Stomach smooth muscle (tissue), 2 donors: ENCODE data around the gene NSL1.
"Not testable (repeated sequence)": the region's sequence is repeated elsewhere in the genome, so short reads cannot be mapped to it uniquely, and the experiment has no call there.

Experiments
- H3K27ac ChIP-seq: one replicate; pipeline ENCODE4 v1.7.0; 2013; ENCODE audit warnings: mild to moderate bottlenecking, low read length, inconsistent platforms
- H3K27me3 ChIP-seq, 2 donors: one replicate each; pipeline ENCODE4 v1.7.0; 2013; ENCODE audit warnings: low read length in 2 of 2; ENCODE audit not compliant: insufficient read depth in 2 of 2, control insufficient read depth in 1 of 2
- H3K36me3 ChIP-seq, 2 donors: one replicate each; pipeline ENCODE4 v1.7.0; 2013; ENCODE audit warnings: low read length in 2 of 2; ENCODE audit not compliant: control insufficient read depth in 2 of 2, insufficient read depth in 2 of 2
- H3K4me1 ChIP-seq: one replicate; pipeline ENCODE4 v1.7.0; 2013; ENCODE audit warnings: low read length; ENCODE audit not compliant: control insufficient read depth, insufficient read depth
- H3K4me3 ChIP-seq, 2 donors: one replicate each; pipeline ENCODE4 v1.7.0; 2013; ENCODE audit warnings: low read length in 2 of 2
- H3K9ac ChIP-seq, 2 donors: one replicate each; pipeline ENCODE4 v1.7.0; 2013; ENCODE audit warnings: low read length in 2 of 2, mild to moderate bottlenecking in 1 of 2
- H3K9me3 ChIP-seq, 2 donors: one replicate each; pipeline ENCODE4 v1.7.0; 2013; ENCODE audit warnings: low read length in 2 of 2; ENCODE audit not compliant: control insufficient read depth in 2 of 2
- donor health status: healthy.
- donor health status: Pancreatic carcinoma.

Gene NSL1

GRCh38 chr1:212782422-212783154, 9.0 kb downstream of the NSL1 start:
- H3K36me3 ChIP-seq = peaks cover 10 to 24% of the 10 kb centered on the region in 2 donors
- H3K4me1 ChIP-seq = no peaks in the 10 kb centered on the region
- no peak overlapping the region for H3K27ac ChIP-seq
- H3K9ac ChIP-seq = no peak overlapping the region
- H3K4me3 ChIP-seq = no peak overlapping the region
- H3K9me3 ChIP-seq = no peaks in the 10 kb centered on the region
- no peaks in the 10 kb centered on the region for H3K27me3 ChIP-seq

DNA sequence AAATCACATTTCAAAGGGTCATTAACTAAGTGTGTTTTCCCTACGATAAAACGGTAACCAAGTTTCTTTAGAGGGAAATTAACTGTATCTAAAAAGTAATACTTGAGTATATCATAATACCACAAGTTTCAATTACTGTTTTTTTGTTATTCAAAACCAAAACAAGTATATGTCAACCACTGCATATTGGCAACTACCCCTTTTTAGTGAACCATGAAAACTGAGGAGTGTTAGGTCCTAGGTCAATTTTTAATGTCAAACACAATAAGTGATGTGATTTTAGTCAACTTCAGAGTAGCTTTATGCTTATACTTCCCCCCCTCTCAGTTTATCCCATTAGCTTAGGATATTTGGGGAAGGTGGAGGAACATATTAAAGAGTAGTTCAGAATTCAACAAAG, 10.4 kb downstream of the NSL1 start:
- Histone ChIP-seq H3K27ac (no peak overlapping the region), H3K4me3 (no peak overlapping the region), H3K36me3 (peaks cover 10 to 17% of the 10 kb centered on the region in 2 donors), H3K9me3 (no peaks in the 10 kb centered on the region), H3K4me1 (no peaks in the 10 kb centered on the region), H3K27me3 (no peaks in the 10 kb centered on the region), H3K9ac (no peak overlapping the region)

GRCh38 chr1:212780759-212781158, 10.8 kb downstream of the NSL1 start:
- Histone ChIP-seq H3K27ac (no peak overlapping the region), H3K27me3 (no peaks in the 10 kb centered on the region), H3K36me3 (peaks cover 10 to 17% of the 10 kb centered on the region in 2 donors), H3K9me3 (no peaks in the 10 kb centered on the region), H3K4me1 (no peaks in the 10 kb centered on the region), H3K9ac (no peak overlapping the region), H3K4me3 (no peak overlapping the region)

- not testable (repeated sequence) for H3K9me3 ChIP-seq, H3K9ac ChIP-seq, H3K4me1 ChIP-seq, H3K4me3 ChIP-seq, H3K27me3 ChIP-seq, H3K27ac ChIP-seq
- H3K36me3 ChIP-seq = peaks cover 10 to 14% of the 10 kb centered on the region in 2 donors
Observed at GRCh38 chr1:212779086-212779485, 12.5 kb downstream of the NSL1 start.

- Histone ChIP-seq H3K36me3 (peaks cover 2% of the 10 kb centered on the region in 2 donors), H3K4me1 (no peaks in the 10 kb centered on the region), H3K27ac (no peak overlapping the region), H3K4me3 (no peak overlapping the region), H3K27me3 (no peaks in the 10 kb centered on the region), H3K9ac (no peak overlapping the region), H3K9me3 (no peaks in the 10 kb centered on the region)
Observed at GRCh38 chr1:212777151-212777550, 14.4 kb downstream of the NSL1 start.

DNA sequence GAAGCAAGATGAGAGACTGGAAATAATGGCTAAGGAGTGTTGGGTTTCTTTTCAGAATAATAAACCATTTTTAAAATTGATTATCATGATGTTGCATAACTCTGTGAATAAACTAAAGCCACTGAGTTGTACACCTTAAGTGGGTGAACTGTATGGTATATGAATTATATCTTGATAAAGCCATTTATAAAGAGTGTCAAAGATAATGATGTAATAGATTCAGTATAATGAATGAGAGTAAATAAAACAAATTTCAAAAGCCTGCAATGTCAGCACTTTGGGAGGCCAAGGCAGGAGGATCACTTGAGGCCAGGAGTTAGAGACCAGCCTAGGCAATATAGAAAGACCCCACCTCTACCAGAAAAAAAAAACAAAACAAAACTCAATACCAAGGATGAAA, 16.3 kb downstream of the NSL1 start:
- Histone ChIP-seq H3K9me3 (no peaks in the 10 kb centered on the region), H3K36me3 (peaks cover 0 to 2% of the 10 kb centered on the region in 2 donors), H3K4me1 (no peaks in the 10 kb centered on the region), H3K9ac (no peak overlapping the region), H3K27me3 (no peaks in the 10 kb centered on the region), H3K27ac (no peak overlapping the region), H3K4me3 (no peak overlapping the region)

GRCh38 chr1:212774584-212774983, 17.0 kb downstream of the NSL1 start:
- H3K27ac ChIP-seq = no peak overlapping the region
- H3K36me3 ChIP-seq = peaks cover 0 to 2% of the 10 kb centered on the region in 2 donors
- no peaks in the 10 kb centered on the region for H3K4me1 ChIP-seq
- no peak overlapping the region for H3K4me3 ChIP-seq
- H3K9ac ChIP-seq = no peak overlapping the region
- no peaks in the 10 kb centered on the region for H3K27me3 ChIP-seq
- no peaks in the 10 kb centered on the region for H3K9me3 ChIP-seq

- no peak overlapping the region for H3K4me3 ChIP-seq
- no peaks in the 10 kb centered on the region for H3K36me3 ChIP-seq
- no peaks in the 10 kb centered on the region for H3K27me3 ChIP-seq
- H3K9ac ChIP-seq = no peak overlapping the region
- peaks cover 0 to 6% of the 10 kb centered on the region in 2 donors for H3K9me3 ChIP-seq
- H3K4me1 ChIP-seq = no peaks in the 10 kb centered on the region
- H3K27ac ChIP-seq = no peak overlapping the region
Observed at GRCh38 chr1:212773011-212773410, 18.6 kb downstream of the NSL1 start.

DNA sequence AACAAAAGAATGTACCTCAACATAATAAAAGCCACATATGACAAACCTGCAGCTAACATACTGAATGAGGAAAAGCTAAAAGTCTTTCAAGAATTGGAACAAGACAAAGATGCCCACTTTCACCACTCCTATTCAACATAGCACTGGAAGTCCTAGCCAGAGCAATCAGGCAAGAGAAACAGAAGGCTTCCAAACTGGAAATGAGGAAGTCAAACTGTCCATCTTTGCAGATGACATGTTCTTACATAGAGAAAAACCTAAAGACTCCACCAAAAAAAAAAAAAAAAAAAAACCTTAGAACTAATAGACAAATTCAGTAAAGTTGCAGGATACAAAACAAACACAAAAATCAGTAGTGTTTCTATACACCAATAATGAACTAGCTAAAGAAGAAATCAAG, 20.2 kb downstream of the NSL1 start:
- no peak overlapping the region for H3K27ac ChIP-seq
- H3K27me3 ChIP-seq = no peaks in the 10 kb centered on the region
- H3K9me3 ChIP-seq = peaks cover 0 to 6% of the 10 kb centered on the region in 2 donors
- no peaks in the 10 kb centered on the region for H3K4me1 ChIP-seq
- no peaks in the 10 kb centered on the region for H3K36me3 ChIP-seq
- H3K9ac ChIP-seq = no peak overlapping the region
- no peak overlapping the region for H3K4me3 ChIP-seq

- Histone ChIP-seq H3K27ac (no peak overlapping the region), H3K4me3 (no peak overlapping the region), H3K9me3 (peaks cover 0 to 6% of the 10 kb centered on the region in 2 donors), H3K36me3 (no peaks in the 10 kb centered on the region), H3K9ac (no peak overlapping the region), H3K27me3 (no peaks in the 10 kb centered on the region), H3K4me1 (no peaks in the 10 kb centered on the region)
Observed at GRCh38 chr1:212769459-212770167, 22.0 kb downstream of the NSL1 start.

DNA sequence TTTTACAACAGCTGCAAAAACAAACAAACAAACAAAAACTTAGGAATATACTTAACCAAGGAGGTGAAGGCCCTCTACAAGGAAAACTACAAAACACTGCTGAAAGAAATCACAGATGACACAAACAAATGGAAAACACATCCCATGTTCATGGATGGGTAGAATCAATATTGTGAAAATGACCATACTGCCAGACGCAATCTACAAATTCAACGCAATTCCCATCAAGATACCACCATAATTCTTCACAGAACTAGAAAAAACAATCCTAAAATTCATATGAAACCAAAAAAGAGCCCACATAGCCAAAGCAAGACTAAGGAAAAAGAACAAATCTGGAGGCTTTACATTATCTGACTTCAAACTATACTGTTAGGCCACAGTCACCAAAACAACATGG, 24.8 kb downstream of the NSL1 start:
- H3K27ac ChIP-seq, H3K9ac ChIP-seq, H3K9me3 ChIP-seq, H3K36me3 ChIP-seq, H3K27me3 ChIP-seq, H3K4me3 ChIP-seq, H3K4me1 ChIP-seq: not testable (repeated sequence)
